SIG-M5 (cell line): ENCODE results near the gene WDR45B.

Experiments used
- DNase-seq: peaks from one replicate; lab custom pipeline; 2025; lab: John Stamatoyannopoulos, UW

WDR45B gene

DNA sequence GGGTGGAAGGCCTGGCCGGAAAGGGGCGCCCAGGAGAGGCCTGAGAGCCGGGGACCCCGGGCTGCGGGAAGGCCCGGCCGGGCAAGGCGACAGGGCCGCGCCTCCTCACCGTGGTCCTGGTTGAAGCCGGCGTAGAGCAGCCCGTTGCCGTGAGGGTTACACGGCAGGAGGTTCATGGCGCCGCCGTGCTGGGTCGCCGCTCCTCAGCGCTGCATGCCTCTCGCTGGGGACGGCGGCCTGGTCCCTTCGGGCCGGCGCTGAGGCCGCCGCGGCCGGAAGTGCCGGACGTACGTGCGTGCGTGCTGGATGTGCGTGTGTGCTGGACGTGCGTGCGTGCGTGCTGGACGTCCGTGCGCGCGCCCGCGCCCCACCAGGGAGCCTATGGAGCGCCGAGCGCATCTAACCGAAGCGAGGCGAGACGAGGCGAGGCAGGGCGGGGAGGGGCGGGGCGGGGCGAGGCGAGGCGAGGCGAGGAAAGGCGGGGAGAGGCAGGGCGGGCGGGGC, at the start of gene WDR45B:
Gene WDR45B, minus strand, starts transcription at position 280 of the 504 bp plus-strand sequence. Its CDS starts 104 bp downstream, at position 176.
- DNase-seq: peak; percentile 62

DNA sequence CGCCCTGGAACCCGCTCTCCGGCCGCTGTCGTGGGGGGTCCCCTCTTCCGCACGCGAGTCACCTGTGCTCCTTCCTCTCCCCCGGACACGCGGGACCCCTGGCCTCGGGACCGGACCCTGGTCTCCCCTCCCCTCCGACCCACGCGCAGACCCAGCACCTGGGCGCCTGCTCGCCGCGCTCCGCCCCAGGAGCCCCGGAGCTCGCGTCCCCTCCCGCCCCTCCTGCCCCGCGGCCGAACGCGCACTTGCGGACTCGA, 49.5 kb upstream of the WDR45B start:
- DNase-seq: no peak

DNA sequence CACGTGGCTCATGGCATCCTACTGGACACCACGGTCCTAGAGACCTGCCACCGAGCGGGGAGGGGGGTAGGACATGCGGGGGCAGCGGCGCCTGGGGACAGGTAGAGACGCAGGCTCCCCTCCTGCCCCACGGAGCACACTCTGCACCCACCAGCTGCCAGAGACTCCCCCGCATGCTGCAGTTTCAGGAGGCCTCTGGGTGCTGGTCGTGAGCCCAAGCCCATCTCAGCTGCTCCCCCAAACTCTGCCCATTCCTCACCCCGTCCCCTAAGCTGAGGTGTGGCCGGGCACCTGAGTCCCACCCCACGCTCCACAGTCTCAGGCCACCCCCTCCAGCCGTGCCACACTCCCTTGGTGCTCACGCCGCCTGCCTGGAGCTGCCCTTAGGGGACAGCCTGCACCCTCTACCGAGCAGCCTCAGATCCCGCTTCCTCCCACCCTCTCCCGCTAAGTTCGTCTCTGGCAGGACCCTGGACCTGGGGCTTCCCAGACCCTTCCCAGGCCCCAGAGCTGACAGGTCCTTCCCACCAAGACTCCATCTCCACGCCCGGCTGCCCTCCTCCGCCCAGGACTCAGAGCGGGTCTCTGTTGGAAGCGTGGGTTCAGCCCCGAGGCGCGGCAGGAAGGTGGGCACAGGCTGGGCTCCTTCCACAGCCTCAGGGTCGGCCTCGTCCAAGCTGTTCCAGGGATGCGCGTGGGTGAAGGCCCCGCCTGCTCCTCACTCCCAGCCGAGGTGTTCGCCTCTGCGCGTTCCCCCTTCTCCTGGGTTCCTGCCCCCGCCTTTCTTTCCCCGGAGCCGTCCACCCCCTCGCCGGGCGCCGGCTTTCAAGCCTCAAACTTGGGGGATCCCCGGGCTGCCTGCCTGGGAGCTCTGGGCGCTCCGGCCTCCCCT, 48.9 kb upstream of the WDR45B start:
- no peak for DNase-seq

DNA sequence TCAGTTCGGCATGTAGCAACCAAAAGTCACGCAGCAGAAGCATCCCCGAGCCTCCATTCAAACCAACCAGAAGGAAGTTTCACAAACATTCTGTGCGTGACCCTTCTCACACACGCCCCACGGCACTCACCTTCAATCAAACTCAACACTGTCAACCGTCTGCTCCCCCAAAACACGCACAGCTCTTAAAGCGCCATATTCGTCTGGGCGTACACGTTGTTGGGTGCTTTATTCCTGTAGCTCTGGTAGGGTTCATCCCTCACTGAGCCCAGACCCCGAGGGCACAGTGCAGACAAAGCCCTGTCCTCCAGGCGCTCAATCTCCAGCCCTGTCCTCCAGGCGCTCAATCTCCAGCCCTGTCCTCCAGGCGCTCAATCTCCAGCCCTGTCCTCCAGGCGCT, 48.0 kb upstream of the WDR45B start:
- no peak for DNase-seq

GRCh38 chr17:82694647-82695046, 46.4 kb upstream of the WDR45B start:
- DNase-seq: no peak

DNA sequence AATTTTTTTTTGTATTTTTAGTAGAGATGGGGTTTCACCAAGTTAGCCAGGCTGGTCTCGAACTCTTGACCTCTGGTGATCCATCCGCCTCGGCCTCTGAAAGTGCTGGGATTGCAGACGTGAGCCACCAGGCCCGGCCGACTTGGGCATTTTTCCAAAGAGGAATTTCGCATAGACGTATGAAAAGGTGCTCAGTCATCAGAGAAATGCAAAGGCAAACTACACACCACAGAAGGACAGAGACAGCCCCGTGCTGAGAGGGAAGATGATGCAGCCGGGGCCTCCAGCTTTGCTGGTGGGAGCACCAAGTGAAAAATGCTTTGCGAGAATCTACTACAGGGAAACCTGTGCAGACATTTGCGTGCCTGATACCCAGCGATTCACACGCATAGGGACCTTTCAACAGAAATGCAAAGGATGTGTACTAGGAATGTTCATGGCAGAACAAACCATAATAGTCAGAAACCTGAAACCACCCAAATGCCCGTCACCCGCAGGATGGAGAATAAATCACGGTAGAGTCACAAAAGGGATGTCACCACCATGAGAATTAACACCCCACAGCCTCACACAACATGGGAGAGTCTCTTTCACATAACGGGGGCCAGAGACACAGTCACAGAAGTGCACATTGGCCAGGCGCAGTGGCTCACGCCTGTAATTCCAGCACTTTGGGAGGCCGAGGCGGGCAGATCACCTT, 45.1 kb upstream of the WDR45B start:
- no peak for DNase-seq

DNA sequence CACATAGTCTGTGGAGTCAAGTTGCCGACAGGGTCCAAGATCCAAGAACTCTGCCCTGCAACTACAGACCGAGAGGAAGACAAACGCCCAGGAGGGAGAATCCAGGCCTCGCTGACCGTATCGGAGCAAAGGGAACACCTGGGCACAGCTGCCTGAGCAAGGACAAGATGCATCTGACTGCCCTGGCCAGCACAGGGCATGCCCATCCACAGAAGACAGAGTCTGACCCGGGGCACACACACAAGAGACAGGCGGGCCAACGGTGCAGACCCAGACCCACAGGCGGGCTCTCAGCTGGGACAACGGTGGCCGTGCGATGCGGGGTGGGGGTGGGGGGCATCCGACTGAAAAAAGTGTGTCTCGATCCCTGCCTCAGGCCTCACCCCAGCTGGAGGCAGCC, 44.0 kb upstream of the WDR45B start:
- DNase-seq: no peak

DNA sequence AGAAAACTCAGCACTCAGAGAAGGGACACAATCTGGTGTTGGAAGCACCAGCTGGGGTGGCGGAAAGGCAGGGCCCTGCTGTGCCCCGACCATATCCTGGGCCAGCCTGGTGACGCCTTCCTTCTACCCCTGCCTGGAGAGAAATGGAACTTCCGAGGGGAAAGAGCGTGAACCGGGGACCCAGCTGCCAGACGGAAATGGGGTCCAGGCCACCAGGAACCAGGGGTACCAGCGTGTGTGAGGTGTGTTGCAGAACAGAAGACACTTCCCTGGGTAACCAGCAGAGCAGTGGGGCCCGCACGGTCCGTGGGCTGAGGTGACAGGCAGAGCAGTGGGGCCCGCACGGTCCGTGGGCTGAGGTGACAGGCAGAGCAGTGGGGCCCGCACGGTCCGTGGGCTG, 43.5 kb upstream of the WDR45B start:
- no peak for DNase-seq

GRCh38 chr17:82690786-82691489, 42.7 kb upstream of the WDR45B start:
- no peak for DNase-seq

- no peak for DNase-seq
Measured at GRCh38 chr17:82689077-82689476, 40.8 kb upstream of the WDR45B start.

DNA sequence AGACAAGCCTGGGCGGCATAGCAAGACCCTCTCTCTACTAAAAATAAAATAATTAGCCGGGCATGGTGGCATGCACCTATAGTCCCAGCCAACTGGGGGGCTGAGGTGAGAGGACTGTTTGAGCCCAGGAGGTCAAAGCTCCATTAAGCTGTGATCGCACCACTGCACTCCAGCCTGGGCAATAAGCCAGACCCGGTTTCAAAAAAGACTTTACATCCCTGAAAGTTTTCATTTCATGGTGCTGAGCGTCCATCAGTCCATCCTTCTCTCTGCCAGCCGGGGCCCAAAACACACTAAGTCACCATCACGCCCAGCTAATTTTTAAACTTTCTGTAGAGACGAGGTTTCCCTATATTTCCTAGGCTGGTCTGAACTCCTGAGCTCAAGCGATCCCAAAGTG, 39.6 kb upstream of the WDR45B start:
- no peak for DNase-seq

DNA sequence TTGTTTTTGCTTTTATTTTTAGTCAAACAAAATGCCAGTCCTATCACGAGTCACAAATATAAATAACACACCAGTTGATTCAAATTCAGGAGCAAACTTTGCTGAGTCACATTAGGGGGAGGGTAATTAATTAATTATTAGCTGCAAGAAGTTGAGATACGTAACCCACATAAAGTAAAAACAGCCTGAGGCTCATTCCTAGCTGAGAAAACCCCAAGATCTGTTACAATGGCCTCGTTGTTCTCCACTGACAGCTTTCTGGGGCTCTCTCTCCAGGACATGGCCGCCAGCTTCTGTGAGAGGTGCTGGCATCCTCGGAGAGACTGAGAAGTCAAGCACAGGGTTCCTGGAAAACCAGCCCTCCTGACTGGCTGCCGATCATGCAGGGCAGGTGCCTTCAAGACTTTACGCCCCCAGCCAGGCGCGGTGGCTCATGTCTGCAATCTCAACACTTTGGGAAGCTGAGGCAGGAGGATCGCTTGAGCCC, 39.2 kb upstream of the WDR45B start:
- no peak for DNase-seq

DNA sequence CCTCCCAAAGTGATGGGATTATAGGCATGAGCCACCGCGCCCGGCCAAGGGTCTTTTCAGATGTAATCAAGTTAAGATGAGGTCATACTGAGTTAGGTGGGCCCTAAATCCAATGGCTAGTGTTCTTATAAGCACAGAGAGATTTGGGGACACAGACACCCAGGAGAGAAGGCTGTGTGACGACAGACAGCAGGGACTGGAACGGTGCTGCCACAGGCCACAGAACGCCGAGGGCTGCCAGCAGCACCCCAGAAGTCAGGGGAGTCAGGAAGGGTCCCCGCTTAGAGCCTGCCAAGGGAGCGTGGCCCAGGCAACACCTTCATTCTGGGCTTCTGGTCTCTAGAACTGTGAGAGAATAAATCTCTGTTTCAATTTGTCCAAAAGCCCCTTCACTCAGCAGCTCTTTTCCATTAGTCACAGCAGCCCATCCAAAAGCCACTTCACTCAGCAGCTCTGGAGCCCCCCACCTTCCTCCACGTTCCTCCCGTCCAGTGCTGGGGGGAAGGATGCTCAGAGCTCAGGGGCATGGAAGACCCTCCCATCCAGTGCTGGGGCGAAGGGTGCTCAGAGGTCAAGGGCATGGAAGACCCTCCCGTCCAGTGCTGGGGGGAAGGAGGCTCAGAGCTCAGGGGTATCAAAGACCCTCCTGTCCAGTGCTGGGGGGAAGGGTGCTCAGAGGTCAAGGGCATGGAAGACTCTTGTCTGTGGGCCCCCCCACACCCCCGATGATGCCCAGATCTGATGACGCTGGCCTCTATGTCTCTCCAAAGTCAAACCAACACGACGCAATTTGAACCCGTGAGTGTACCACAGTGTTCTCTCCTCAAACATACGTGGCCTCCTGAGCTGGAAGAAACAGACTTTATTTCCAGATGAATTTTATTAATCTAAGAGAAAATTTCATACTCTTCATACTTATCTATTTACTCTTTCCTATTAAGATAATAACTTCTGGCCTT, 38.4 kb upstream of the WDR45B start:
- no peak for DNase-seq

DNA sequence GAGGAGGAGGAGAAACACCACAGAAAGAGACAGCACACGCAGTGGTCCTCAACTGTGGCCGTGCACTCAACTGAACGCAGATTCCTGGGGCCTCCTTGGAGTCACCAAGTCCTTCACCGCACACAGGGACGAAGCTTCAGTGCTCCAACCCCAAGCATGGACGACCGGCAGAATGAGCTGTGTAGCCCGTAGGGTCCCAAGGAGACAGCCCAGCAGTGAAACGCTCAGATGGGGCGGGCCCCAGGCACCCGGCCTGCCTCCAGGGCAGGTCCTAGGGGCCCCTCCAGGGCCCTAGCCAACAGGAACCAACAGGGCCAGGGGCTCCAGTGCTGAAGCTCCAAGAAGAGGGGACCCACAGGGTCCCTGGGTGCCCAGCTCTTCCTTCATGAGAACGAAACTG, 37.0 kb upstream of the WDR45B start:
- DNase-seq: no peak

GRCh38 chr17:82684228-82684841, 36.1 kb upstream of the WDR45B start:
- DNase-seq: no peak

DNA sequence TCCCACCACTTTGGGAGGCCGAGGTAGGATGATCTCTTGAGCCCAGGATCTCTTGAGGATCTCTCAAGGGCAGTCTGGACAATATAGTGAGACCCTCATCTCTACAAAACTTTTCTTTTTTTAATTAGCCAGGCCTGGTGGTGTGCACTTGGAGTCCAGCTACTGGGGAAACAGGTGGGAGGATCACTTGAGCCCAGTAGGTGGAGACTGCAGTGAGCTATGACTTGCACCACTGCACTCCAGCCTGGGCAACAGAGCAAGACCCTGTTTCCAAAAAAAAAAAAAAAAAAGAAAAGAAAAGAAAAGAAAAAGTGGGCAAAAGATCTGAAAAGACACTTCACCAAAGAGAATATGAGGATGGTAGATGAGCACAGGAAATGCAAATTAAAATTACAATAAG, 35.3 kb upstream of the WDR45B start:
- DNase-seq: no peak

DNA sequence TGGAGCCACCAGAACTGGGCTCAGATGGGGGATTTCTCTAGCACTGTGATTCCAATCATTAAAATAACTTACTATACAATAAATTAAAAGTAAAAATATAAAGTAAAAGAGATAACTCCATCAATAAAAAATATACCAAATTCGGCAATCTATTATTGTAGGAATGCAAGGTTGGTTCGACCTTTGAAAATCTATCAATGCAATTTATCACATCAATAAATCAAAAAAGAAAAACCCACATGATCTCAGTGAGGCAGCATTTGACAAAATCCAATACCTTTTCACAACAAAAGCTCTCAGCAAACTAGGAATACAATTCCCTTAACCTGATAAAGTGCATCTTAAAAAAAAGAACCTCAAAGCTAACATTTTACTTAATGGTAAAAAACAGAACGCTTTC, 33.3 kb upstream of the WDR45B start:
- DNase-seq: no peak

DNA sequence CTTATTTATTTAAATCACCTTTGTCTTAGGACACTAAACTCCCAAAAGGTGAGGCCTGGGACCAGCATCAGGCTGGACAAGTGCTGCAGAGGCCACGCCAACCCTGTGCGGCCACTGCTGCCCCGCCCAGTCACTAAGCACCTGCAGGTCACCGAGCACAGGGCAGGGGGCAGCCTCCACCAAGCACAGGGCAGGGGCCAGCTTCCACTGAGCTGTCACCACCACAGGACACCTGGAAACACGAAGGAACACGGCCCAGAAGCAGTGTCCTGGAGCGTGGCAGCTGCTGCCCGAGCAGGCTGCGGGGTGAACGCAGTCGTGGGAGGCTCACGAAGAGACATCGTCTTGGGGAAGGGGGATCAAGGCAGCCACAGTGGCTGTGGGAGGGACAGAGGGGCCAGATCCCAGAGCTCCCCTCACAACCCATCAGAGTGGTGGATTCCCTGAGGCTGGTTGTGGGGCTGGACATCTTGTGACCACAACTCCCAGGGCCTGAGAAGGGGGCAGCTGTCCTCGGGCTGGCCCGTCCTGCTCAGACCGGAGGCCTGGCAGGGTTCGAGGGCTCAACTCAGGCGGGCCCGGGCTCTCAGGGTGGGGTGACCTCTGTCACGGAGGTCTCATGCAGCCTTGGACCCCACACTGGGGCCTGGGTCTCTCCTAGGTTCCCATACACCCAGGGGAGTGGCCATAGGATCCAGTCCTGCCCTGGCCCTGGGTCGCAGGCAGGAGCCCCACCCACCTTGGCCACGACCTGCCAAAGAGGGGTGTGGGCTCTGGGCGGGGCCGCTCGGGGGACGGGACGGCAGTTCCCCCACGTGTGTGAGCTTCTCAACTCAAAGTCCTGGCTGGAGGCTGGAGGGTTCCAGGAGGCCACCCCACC, 31.6 kb upstream of the WDR45B start:
- no peak for DNase-seq

DNA sequence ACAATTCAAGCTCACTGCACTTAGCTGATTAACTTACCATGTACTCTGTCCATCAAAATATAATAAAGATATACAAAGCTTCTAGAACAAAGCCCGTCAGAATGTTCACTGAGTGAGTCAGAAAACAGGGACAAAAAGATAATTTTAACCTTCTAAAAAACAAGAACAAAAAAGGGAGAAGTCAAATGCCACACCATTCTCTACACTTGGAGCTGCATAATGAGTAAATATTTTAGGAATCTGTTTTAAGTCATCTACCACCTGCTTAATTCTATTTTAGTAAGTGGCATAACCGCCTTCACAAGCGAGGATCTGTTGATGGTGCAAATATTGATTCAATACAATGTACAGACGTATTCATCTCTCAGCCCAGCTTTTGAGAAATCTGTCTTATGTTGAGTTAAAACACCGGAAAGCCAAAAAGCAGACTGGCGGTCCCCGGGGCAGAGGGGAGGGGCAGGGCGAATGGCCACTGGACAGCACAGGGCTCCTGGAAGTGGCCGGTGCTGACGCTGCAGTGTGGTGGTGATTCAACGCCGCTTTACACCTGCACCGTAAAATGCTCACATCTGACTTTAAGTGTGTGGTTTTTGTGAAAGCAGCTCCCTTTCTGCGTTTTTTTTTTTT, 30.1 kb upstream of the WDR45B start:
- DNase-seq: no peak
